ENCODE data around the gene SPZ1.

- TF ChIP-seq CTCF (IDR thresholded peaks at IDR 0.05) = no peak
- TF ChIP-seq POLR2A (IDR thresholded peaks at IDR 0.05) = no peak
Measured at GRCh38 chr5:80309871-80310665, 9.7 kb upstream of the SPZ1 start.
